ENCODE data around the gene FAXC.
"Not testable (repeated sequence)": the region's sequence is repeated elsewhere in the genome, so short reads cannot be mapped to it uniquely, and the experiment has no call there.

DNA sequence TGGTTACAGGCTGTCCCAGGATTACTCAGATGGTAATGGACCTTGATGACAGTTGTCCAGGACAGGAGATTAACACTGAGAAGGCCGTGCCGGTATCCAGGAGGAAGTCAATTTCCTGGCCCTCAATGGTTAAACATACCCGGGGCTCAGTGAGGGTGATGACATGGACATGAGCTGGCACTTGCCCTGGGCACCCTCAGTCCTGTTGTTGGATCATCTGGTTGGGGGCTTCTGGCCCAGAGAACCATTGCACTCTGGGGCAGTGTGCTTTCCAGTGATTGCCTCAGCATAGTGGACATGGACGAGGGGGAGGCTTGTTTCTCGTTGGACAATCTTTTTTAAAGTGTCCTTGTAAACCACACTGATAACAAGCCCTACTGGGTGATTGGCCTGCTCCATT is 84.0 kb downstream of the FAXC start:
- TF ChIP-seq CREB1 (IDR thresholded peaks at IDR 0.05); EZH2 (IDR thresholded peaks at IDR 0.05; ENCODE audit: low read depth, low read length, severe bottlenecking); POLR2AphosphoS5 (IDR thresholded peaks at IDR 0.05; ENCODE audit: low read depth, low read length); JUND (IDR thresholded peaks at IDR 0.05; ENCODE audit: low read length); ASH2L (IDR thresholded peaks at IDR 0.05; ENCODE audit: low read length); EP300 (IDR thresholded peaks at IDR 0.05; ENCODE audit: borderline replicate concordance in 1 of 2, low read depth in 2 of 2, low read length in 2 of 2): not testable (repeated sequence)
